Type B pancreatic cell (in vitro differentiated cells): ENCODE data around the gene TMEM132E. TPM values are rescaled to one million over a fixed set of nuclear protein-coding genes. Genes with fewer than 3 reads are reported as not detected.

ENCODE experiments used
- DNase-seq: peaks from one replicate; pipeline ENCODE4 v3.0.0; 2021; ENCODE audit warnings: mixed read lengths; ENCODE audit not compliant: unreplicated experiment; ENCODE audit errors: extremely low spot score
- H3K27ac Mint-ChIP-seq: 2 replicates; pipeline ENCODE4 v1.8.0; 2021; ENCODE audit warnings: mild to moderate bottlenecking, mixed read lengths
- H3K27me3 Mint-ChIP-seq: 2 replicates; pipeline ENCODE4 v1.8.0; 2021; ENCODE audit warnings: mixed read lengths
- H3K36me3 Mint-ChIP-seq: 2 replicates; pipeline ENCODE4 v1.8.0; 2021; ENCODE audit warnings: mixed read lengths
- H3K4me1 Mint-ChIP-seq: one replicate; pipeline ENCODE4 v1.8.0; 2021; ENCODE audit warnings: mixed read lengths; ENCODE audit not compliant: unreplicated experiment
- H3K4me3 Mint-ChIP-seq: 2 replicates; pipeline ENCODE4 v1.8.0; 2021; ENCODE audit warnings: mild to moderate bottlenecking, mixed read lengths
- H3K9me3 Mint-ChIP-seq: 2 replicates; pipeline ENCODE4 v1.8.0; 2021; ENCODE audit warnings: mixed read lengths
- CTCF ChIP-seq: fragments of 200-600 bp; sonication (generic); conservative IDR thresholded peaks from 2 replicates; pipeline ENCODE4 v1.5.0; 2021; ENCODE audit warnings: antibody characterized with exemption, mild to moderate bottlenecking
- total RNA-seq: library from RNA; stranded (reverse); gene quantifications from 2 replicates; pipeline ENCODE4 v1.2.1, GENCODE V29; 2021; ENCODE audit warnings: low replicate concordance

Gene TMEM132E
- total RNA-seq, 1 donor from 2014 or later = 0.92 TPM

GRCh38 chr17:34571428-34572130, 7.8 kb upstream of the TMEM132E start:
- no peak for DNase-seq
- H3K4me3 Mint-ChIP-seq = no peak overlapping the region
- peaks cover 71% of the 10 kb centered on the region for H3K27me3 Mint-ChIP-seq
- H3K27ac Mint-ChIP-seq = no peak overlapping the region
- no peaks in the 10 kb centered on the region for H3K36me3 Mint-ChIP-seq
- no peak for TF ChIP-seq CTCF
- peaks cover 5% of the 10 kb centered on the region for H3K9me3 Mint-ChIP-seq
- H3K4me1 Mint-ChIP-seq = no peaks in the 10 kb centered on the region

- DNase-seq = no peak
- H3K4me3 Mint-ChIP-seq = no peak overlapping the region
- TF ChIP-seq CTCF = no peak
- H3K27me3 Mint-ChIP-seq = peaks cover 80% of the 10 kb centered on the region
- no peak overlapping the region for H3K27ac Mint-ChIP-seq
- H3K4me1 Mint-ChIP-seq = no peaks in the 10 kb centered on the region
- H3K36me3 Mint-ChIP-seq = no peaks in the 10 kb centered on the region
- H3K9me3 Mint-ChIP-seq = peaks cover 5% of the 10 kb centered on the region
Observed at GRCh38 chr17:34572483-34572882, 6.9 kb upstream of the TMEM132E start.

- no peak for DNase-seq
- peaks cover 5% of the 10 kb centered on the region for H3K9me3 Mint-ChIP-seq
- H3K36me3 Mint-ChIP-seq = no peaks in the 10 kb centered on the region
- no peaks in the 10 kb centered on the region for H3K4me1 Mint-ChIP-seq
- H3K4me3 Mint-ChIP-seq = no peak overlapping the region
- no peak overlapping the region for H3K27ac Mint-ChIP-seq
- TF ChIP-seq CTCF = no peak
- H3K27me3 Mint-ChIP-seq = peaks cover 94% of the 10 kb centered on the region
Observed at GRCh38 chr17:34575182-34575581, 4.2 kb upstream of the TMEM132E start.

- H3K27me3 Mint-ChIP-seq = peaks cover 87% of the 10 kb centered on the region
- H3K4me3 Mint-ChIP-seq = peak overlapping the region; percentile 91
- no peak for TF ChIP-seq CTCF
- H3K36me3 Mint-ChIP-seq = no peaks in the 10 kb centered on the region
- no peak overlapping the region for H3K27ac Mint-ChIP-seq
- DNase-seq = no peak
- no peaks in the 10 kb centered on the region for H3K4me1 Mint-ChIP-seq
- H3K9me3 Mint-ChIP-seq = peaks cover 5% of the 10 kb centered on the region
Observed at GRCh38 chr17:34578016-34578415, 1.4 kb upstream of the TMEM132E start.

GRCh38 chr17:34578656-34579016, 746 bp upstream of the TMEM132E start:
- peaks cover 87% of the 10 kb centered on the region for H3K27me3 Mint-ChIP-seq
- H3K36me3 Mint-ChIP-seq = no peaks in the 10 kb centered on the region
- TF ChIP-seq CTCF = no peak
- no peaks in the 10 kb centered on the region for H3K4me1 Mint-ChIP-seq
- DNase-seq = no peak
- H3K9me3 Mint-ChIP-seq = peaks cover 5% of the 10 kb centered on the region
- no peak overlapping the region for H3K27ac Mint-ChIP-seq
- H3K4me3 Mint-ChIP-seq = peak overlapping the region; percentile 91
